Activated CD4-positive, alpha-beta T cell treated with anti-CD3 and anti-CD28 coated beads, Interleukin-2, Interleukin-6, amounts not matched to agents 100 ng/mL and 50 ng/mL, durations not matched to agents 16 hours and 8 hours (primary cell): ENCODE data around the gene PLD1.

Experiments used
- DNase-seq: peaks from one replicate; pipeline ENCODE4 v3.0.0-alpha.2; 2020

The PLD1 gene

DNA sequence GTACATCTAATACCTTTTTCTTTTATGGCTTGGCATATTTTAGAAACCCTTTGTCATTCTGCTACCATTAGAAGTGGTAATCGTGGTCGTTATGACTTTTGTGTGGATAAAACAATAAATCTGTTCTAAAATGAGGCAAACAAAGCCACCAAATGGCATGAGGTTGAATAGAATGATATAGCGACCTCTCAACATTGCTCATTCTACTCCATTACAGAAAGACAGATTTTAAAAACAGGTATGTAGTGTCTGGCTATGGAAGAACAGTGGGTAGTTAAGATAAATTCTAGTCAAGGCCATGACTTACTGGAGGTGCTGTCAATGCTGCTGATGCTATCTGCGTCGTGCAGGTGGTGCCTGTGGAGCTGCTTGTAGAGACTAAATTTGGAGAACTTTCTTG, 123.2 kb downstream of the PLD1 start:
- no peak for DNase-seq

DNA sequence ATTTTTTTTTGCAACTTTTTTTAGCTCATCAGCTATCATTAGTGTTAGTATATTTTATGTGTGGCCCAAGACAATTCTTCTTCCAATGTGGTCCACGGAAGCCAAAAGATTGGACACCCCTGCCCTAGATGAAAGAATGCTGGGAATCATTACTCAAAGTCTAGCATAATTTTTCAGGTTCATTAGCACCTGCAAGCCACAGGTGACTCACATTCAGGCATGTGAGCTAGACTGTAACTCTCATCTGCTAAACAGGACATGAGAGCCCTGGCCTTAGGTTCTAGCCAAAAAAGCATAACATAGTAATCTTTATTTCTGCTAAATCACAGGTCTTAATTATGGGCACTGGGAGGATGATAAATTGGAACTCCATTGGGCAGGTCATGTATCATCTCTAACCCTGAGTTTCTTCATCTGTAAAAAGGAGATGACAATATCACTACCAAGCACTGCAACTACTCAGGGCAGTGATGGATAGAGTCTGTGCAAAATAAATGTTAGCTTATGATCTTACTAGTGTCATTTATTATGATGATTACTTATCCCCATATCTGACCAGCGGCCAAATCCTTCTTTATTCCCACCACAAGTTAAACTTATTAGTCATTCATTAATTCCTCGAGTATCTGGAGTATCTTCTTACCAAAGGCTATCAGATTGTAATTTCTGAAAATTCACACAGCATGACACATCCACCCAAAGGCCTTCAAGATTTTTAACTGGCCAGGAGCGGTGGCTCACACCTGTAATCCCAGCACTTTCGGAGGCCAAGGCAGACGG, 125.0 kb downstream of the PLD1 start:
- no peak for DNase-seq

- DNase-seq, result no peak
Observed at GRCh38 chr3:171684221-171684620, 126.1 kb downstream of the PLD1 start.

GRCh38 chr3:171682743-171683142, 127.5 kb downstream of the PLD1 start:
- DNase-seq, result no peak

DNA sequence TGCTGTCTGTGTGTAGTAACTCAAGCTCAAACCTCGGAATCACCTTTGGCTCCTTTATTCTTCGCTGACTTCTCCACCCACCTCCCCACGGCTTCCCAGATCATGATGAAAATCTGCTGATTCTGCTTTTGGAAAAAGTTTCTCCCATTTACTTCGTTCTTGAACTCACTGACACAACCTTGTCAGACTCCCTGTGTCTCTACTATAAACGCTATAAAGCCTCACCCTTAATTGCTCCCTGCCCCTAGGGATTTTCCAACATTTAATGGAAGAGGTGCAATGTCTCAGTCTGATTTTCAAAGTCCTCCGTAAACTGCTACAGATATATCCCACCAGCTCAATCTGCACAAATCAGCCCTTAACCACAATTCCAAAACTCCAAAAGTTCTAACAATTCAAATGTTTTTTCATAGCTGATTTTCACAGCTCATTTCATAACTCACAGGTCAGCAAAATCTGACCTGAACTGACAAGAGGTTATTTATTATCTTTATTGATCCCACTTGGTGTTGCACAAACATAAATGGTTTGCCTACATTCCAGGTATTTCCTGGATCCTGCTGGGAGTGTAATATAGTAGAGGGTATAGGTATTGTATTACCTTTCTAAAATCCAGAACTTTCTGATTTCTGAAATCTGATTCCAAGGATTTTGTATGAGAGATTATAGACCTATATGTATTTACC, 129.4 kb downstream of the PLD1 start:
- DNase-seq, result no peak

- DNase-seq, result no peak
Observed at GRCh38 chr3:171678971-171679492, 131.3 kb downstream of the PLD1 start.

DNA sequence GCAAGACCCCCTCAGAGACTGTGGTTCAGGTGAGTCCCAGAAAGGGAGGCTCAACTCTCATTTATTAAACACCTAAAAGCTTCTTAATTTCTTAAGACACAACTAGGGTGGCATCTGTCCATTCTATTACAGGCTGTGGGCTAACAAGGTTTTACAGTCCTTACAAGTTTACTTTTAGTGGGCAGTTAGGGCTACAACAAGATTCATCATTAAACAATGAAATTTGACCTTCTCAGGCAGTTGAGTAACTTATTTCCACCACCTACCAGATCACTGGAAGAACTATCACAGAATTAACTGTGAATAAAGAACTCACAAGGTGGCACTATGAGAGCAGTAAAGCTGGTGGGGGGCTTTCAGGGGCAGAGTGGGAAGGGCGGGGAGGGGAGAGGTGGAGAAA, 132.6 kb downstream of the PLD1 start:
- DNase-seq, result no peak

- no peak for DNase-seq
Observed at GRCh38 chr3:171676601-171677175, 133.6 kb downstream of the PLD1 start.

DNA sequence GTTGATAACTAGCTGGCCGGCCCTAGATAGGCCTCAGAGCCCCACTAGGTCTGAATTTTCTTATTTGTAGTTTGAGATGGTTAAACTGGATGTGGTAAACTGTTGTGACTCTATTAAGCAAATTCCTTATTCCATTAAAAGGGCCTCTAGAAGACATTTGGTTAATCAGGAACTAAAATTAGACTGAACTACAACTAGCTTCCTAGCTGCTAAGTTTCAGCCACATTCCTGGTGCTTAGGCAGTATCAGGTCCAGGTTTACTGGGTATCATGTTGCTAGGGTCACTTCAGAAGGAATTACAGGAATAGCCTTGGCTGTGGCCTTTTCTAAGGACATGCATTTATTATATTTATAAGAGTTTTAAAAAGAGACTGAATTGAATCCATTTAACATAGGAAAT, 136.3 kb downstream of the PLD1 start:
- DNase-seq, result no peak

- DNase-seq, result no peak
Observed at GRCh38 chr3:171672538-171672937, 137.7 kb downstream of the PLD1 start.

GRCh38 chr3:171672124-171672523, 138.2 kb downstream of the PLD1 start:
- DNase-seq, result no peak

- DNase-seq, result no peak
Observed at GRCh38 chr3:171671709-171672108, 138.6 kb downstream of the PLD1 start.

- DNase-seq, result no peak
Observed at GRCh38 chr3:171666516-171666915, 143.8 kb downstream of the PLD1 start.

GRCh38 chr3:171663805-171664204, 146.5 kb downstream of the PLD1 start:
- no peak for DNase-seq

DNA sequence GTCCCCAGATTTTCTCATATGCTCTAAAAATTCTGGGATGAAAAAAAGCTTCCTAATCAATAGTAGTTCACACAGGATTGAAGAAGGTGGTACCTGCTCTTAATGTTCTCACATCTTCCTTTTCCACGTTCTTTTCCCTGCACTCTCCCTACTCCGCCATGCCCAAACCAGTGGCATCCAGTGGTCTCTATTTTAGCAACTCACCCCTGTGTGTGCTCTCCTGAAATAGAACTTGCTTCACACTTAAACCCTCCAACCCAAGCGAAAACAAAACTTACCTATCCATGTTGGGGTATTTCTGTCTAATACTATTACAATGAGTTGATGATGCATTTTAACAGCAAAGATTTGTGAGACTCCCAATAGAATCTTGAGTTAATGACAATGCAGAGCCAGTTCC, 148.8 kb downstream of the PLD1 start:
- DNase-seq, result no peak

- DNase-seq, result no peak
Observed at GRCh38 chr3:171660188-171660587, 150.1 kb downstream of the PLD1 start.

- DNase-seq, result no peak
Observed at GRCh38 chr3:171658841-171659240, 151.4 kb downstream of the PLD1 start.

DNA sequence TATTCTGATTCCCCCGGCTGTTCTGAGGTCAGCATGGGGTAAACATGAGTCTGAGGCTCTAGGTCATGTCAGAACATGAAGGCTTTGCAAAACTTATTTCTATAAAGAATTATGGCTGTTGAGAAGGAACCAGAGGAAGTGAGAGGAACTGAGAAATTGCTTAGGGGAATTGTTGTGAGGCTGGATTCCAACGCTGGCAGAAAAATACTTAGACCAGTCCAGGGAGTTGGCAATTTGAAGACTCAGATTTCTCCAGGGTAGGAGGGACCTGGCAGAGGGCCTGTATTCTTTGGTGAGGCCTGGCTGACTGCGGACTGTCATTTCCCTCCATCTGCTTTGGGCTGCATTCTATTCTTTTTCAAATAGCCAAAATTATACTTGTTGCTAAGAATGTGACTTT, 155.5 kb downstream of the PLD1 start:
- DNase-seq, result no peak

GRCh38 chr3:171654326-171654725, 156.0 kb downstream of the PLD1 start:
- no peak for DNase-seq

GRCh38 chr3:171653701-171654100, 156.6 kb downstream of the PLD1 start:
- no peak for DNase-seq

DNA sequence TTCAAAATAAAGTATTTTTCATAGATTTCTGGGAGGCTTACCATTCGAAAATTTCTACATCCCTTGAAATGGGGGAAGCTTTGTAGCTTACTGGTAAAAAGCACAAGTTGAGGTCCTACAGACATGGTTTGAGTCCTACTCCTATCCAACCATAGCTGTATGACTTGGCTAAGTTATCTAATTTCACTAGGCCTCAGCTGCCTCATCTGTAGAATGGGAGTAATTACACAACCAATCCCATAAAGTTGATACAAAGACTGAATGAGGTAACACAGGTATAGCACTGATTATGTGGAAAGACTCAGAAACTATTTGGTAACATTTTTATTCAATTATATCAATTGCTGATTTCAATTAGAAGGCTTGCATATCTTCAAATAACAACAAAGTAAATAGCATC, 157.4 kb downstream of the PLD1 start:
- DNase-seq, result no peak

DNA sequence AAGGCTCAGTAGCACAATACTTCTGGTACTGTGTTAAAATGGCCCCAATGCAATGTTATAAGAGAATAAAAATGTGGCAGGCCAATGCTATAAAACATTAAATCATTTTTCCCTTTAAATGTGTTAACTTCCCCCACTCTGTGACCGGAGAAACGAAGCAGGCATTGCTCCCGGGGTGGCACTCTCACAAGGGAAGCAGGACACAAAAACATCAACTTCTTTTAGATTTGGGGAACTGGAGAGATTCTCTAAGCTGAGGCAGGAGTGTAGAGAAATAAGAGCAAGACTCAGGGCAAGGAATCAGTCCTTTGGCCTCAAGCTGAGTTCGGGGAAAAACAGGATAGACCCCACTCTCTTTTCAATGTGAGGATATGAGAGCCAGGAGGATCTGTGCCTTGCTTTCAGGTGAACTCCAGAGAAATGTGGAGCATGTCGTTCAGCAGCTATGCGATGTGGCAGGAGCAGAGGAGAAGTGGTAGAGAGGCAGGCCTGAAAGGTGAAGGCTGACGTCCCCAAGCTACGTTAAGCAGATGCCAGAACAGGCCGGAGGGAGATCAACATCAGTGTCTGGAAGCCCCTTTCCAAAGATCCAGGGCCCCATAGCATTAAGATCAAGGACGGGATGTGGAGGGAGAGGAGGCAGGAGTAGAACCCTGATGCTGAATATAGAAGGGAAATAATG, 160.2 kb downstream of the PLD1 start:
- DNase-seq, result no peak

- no peak for DNase-seq
Observed at GRCh38 chr3:171649267-171649666, 161.0 kb downstream of the PLD1 start.
